ENCODE measurements around the gene NPW.
A peak's percentile ranks its signal among the peaks of the same experiment; 100 is the strongest.

The NPW gene

GRCh38 chr16:2019518-2019920, at the start of gene NPW:
TSS of gene NPW (plus strand) at chr16:2019785.
- peaks cover 9% of the 10 kb centered on the region for H3K4me1 ChIP-seq (ENCODE audit: control insufficient read depth, insufficient read depth, low read length)
- no peak within 1 kb of the TSS for H3K9ac ChIP-seq (ENCODE audit: low read length)
- no peaks in the 10 kb centered on the region for H3K36me3 ChIP-seq (ENCODE audit: control insufficient read depth, insufficient read depth, low read length, severe bottlenecking)
- peaks cover 8% of the 10 kb centered on the region for H3K27me3 ChIP-seq (replicated peaks; ENCODE audit: control insufficient read depth, insufficient read depth, low read length)
- H3K9me3 ChIP-seq (ENCODE audit: control insufficient read depth, low read length): no peaks in the 10 kb centered on the region
- H3K4me3 ChIP-seq (ENCODE audit: low read length): no peak within 1 kb of the TSS
- peak; percentile 20 for DNase-seq (ENCODE audit: low read depth)

- Histone ChIP-seq H3K4me1 (ENCODE audit: control insufficient read depth, insufficient read depth, low read length) (peaks cover 12% of the 10 kb centered on the region), H3K9ac (ENCODE audit: low read length) (peak within 1 kb of the TSS; percentile 92), H3K4me3 (ENCODE audit: low read length) (peak within 1 kb of the TSS; percentile 95), H3K27me3 (replicated peaks; ENCODE audit: control insufficient read depth, insufficient read depth, low read length) (no peaks in the 10 kb centered on the region), H3K9me3 (ENCODE audit: control insufficient read depth, low read length) (no peaks in the 10 kb centered on the region), H3K36me3 (ENCODE audit: control insufficient read depth, insufficient read depth, low read length, severe bottlenecking) (peaks cover 27% of the 10 kb centered on the region)
- DNase-seq (ENCODE audit: low read depth): peak; percentile 96
These were observed 47.6 kb upstream of the NPW start, which contains the start of gene TBL3 for GRCh38 chr16:1971796-1972489. TSS of gene TBL3 (plus strand) at chr16:1972053. CDS start at chr16:1972165, 112 bp downstream.

GRCh38 chr16:1972490-1972877, 47.1 kb upstream of the NPW start:
- H3K27me3 ChIP-seq (replicated peaks; ENCODE audit: control insufficient read depth, insufficient read depth, low read length): no peaks in the 10 kb centered on the region
- H3K9me3 ChIP-seq (ENCODE audit: control insufficient read depth, low read length): no peaks in the 10 kb centered on the region
- H3K4me1 ChIP-seq (ENCODE audit: control insufficient read depth, insufficient read depth, low read length): peaks cover 12% of the 10 kb centered on the region
- H3K9ac ChIP-seq (ENCODE audit: low read length): peak overlapping the region; percentile 92
- H3K36me3 ChIP-seq (ENCODE audit: control insufficient read depth, insufficient read depth, low read length, severe bottlenecking): peaks cover 31% of the 10 kb centered on the region
- DNase-seq (ENCODE audit: low read depth): peak; percentile 52
- H3K4me3 ChIP-seq (ENCODE audit: low read length): peak overlapping the region; percentile 95

GRCh38 chr16:1973461-1974156, 46.0 kb upstream of the NPW start:
- H3K27me3 ChIP-seq (replicated peaks; ENCODE audit: control insufficient read depth, insufficient read depth, low read length): no peaks in the 10 kb centered on the region
- H3K9ac ChIP-seq (ENCODE audit: low read length): no peak overlapping the region
- peaks cover 42% of the 10 kb centered on the region for H3K36me3 ChIP-seq (ENCODE audit: control insufficient read depth, insufficient read depth, low read length, severe bottlenecking)
- no peaks in the 10 kb centered on the region for H3K9me3 ChIP-seq (ENCODE audit: control insufficient read depth, low read length)
- peaks cover 12% of the 10 kb centered on the region for H3K4me1 ChIP-seq (ENCODE audit: control insufficient read depth, insufficient read depth, low read length)
- no peak for DNase-seq (ENCODE audit: low read depth)
- H3K4me3 ChIP-seq (ENCODE audit: low read length): no peak overlapping the region

- DNase-seq (ENCODE audit: low read depth): no peak
- H3K36me3 ChIP-seq (ENCODE audit: control insufficient read depth, insufficient read depth, low read length, severe bottlenecking): peaks cover 46% of the 10 kb centered on the region
- peaks cover 12% of the 10 kb centered on the region for H3K4me1 ChIP-seq (ENCODE audit: control insufficient read depth, insufficient read depth, low read length)
- H3K4me3 ChIP-seq (ENCODE audit: low read length): no peak overlapping the region
- no peak overlapping the region for H3K9ac ChIP-seq (ENCODE audit: low read length)
- no peaks in the 10 kb centered on the region for H3K9me3 ChIP-seq (ENCODE audit: control insufficient read depth, low read length)
- H3K27me3 ChIP-seq (replicated peaks; ENCODE audit: control insufficient read depth, insufficient read depth, low read length): no peaks in the 10 kb centered on the region
These were observed 45.2 kb upstream of the NPW start for GRCh38 chr16:1974157-1975070.

- Histone ChIP-seq H3K36me3 (ENCODE audit: control insufficient read depth, insufficient read depth, low read length, severe bottlenecking) (peaks cover 46% of the 10 kb centered on the region), H3K9ac (ENCODE audit: low read length) (no peak overlapping the region), H3K9me3 (ENCODE audit: control insufficient read depth, low read length) (no peaks in the 10 kb centered on the region), H3K27me3 (replicated peaks; ENCODE audit: control insufficient read depth, insufficient read depth, low read length) (peaks cover 2% of the 10 kb centered on the region), H3K4me1 (ENCODE audit: control insufficient read depth, insufficient read depth, low read length) (peaks cover 16% of the 10 kb centered on the region), H3K4me3 (ENCODE audit: low read length) (no peak overlapping the region)
- no peak for DNase-seq (ENCODE audit: low read depth)
These were observed 44.0 kb upstream of the NPW start for GRCh38 chr16:1975432-1976215.

- H3K9ac ChIP-seq (ENCODE audit: low read length): no peak overlapping the region
- H3K9me3 ChIP-seq (ENCODE audit: control insufficient read depth, low read length): no peaks in the 10 kb centered on the region
- H3K36me3 ChIP-seq (ENCODE audit: control insufficient read depth, insufficient read depth, low read length, severe bottlenecking): peaks cover 46% of the 10 kb centered on the region
- H3K4me3 ChIP-seq (ENCODE audit: low read length): no peak overlapping the region
- H3K27me3 ChIP-seq (replicated peaks; ENCODE audit: control insufficient read depth, insufficient read depth, low read length): peaks cover 6% of the 10 kb centered on the region
- peaks cover 10% of the 10 kb centered on the region for H3K4me1 ChIP-seq (ENCODE audit: control insufficient read depth, insufficient read depth, low read length)
- no peak for DNase-seq (ENCODE audit: low read depth)
These were observed 43.4 kb upstream of the NPW start for GRCh38 chr16:1976216-1976520.

- H3K4me1 ChIP-seq (ENCODE audit: control insufficient read depth, insufficient read depth, low read length): peaks cover 8% of the 10 kb centered on the region
- DNase-seq (ENCODE audit: low read depth): no peak
- H3K4me3 ChIP-seq (ENCODE audit: low read length): no peak overlapping the region
- peaks cover 6% of the 10 kb centered on the region for H3K27me3 ChIP-seq (replicated peaks; ENCODE audit: control insufficient read depth, insufficient read depth, low read length)
- H3K9me3 ChIP-seq (ENCODE audit: control insufficient read depth, low read length): no peaks in the 10 kb centered on the region
- H3K36me3 ChIP-seq (ENCODE audit: control insufficient read depth, insufficient read depth, low read length, severe bottlenecking): peaks cover 46% of the 10 kb centered on the region
- no peak overlapping the region for H3K9ac ChIP-seq (ENCODE audit: low read length)
These were observed 42.4 kb upstream of the NPW start for GRCh38 chr16:1976951-1977874.

GRCh38 chr16:1977875-1978268, 41.7 kb upstream of the NPW start:
- Histone ChIP-seq H3K9ac (ENCODE audit: low read length) (no peak overlapping the region), H3K36me3 (ENCODE audit: control insufficient read depth, insufficient read depth, low read length, severe bottlenecking) (peaks cover 46% of the 10 kb centered on the region), H3K9me3 (ENCODE audit: control insufficient read depth, low read length) (no peaks in the 10 kb centered on the region), H3K27me3 (replicated peaks; ENCODE audit: control insufficient read depth, insufficient read depth, low read length) (peaks cover 6% of the 10 kb centered on the region), H3K4me1 (ENCODE audit: control insufficient read depth, insufficient read depth, low read length) (peaks cover 5% of the 10 kb centered on the region), H3K4me3 (ENCODE audit: low read length) (no peak overlapping the region)
- no peak for DNase-seq (ENCODE audit: low read depth)

- H3K9ac ChIP-seq (ENCODE audit: low read length): no peak overlapping the region
- DNase-seq (ENCODE audit: low read depth): no peak
- peaks cover 4% of the 10 kb centered on the region for H3K4me1 ChIP-seq (ENCODE audit: control insufficient read depth, insufficient read depth, low read length)
- H3K9me3 ChIP-seq (ENCODE audit: control insufficient read depth, low read length): no peaks in the 10 kb centered on the region
- H3K4me3 ChIP-seq (ENCODE audit: low read length): no peak overlapping the region
- H3K27me3 ChIP-seq (replicated peaks; ENCODE audit: control insufficient read depth, insufficient read depth, low read length): peaks cover 6% of the 10 kb centered on the region
- peaks cover 46% of the 10 kb centered on the region for H3K36me3 ChIP-seq (ENCODE audit: control insufficient read depth, insufficient read depth, low read length, severe bottlenecking)
These were observed 41.0 kb upstream of the NPW start for GRCh38 chr16:1978476-1979120.
